Vagina (tissue), 2 donors: ENCODE measurements around the gene TPR.

Source experiments
- POLR2A ChIP-seq, 2 donors: fragments of 450-650 bp; IDR thresholded peaks; one replicate each; pipeline ENCODE4 v1.6.1; 2017; ENCODE audit warnings: antibody characterized with exemption in 2 of 2, mild to moderate bottlenecking in 2 of 2, moderate library complexity in 2 of 2
- TF ChIP-seq, protein P1 (sequence below), 3 experiments: fragments of 450-650 bp in 2 of 3; fragments of 200-600 bp in 1 of 3; sonication (generic) in 1 of 3; IDR thresholded peaks; one replicate each; pipeline ENCODE4 v1.5.1; 2017 to 2019; ENCODE audit warnings: antibody characterized with exemption in 3 of 3, mild to moderate bottlenecking in 2 of 3, moderate library complexity in 2 of 3

DNA sequence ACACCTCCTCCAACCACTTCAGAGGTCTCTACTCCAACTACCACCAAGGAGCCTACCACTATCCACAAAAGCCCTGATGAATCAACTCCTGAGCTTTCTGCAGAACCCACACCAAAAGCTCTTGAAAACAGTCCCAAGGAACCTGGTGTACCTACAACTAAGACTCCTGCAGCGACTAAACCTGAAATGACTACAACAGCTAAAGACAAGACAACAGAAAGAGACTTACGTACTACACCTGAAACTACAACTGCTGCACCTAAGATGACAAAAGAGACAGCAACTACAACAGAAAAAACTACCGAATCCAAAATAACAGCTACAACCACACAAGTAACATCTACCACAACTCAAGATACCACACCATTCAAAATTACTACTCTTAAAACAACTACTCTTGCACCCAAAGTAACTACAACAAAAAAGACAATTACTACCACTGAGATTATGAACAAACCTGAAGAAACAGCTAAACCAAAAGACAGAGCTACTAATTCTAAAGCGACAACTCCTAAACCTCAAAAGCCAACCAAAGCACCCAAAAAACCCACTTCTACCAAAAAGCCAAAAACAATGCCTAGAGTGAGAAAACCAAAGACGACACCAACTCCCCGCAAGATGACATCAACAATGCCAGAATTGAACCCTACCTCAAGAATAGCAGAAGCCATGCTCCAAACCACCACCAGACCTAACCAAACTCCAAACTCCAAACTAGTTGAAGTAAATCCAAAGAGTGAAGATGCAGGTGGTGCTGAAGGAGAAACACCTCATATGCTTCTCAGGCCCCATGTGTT is 66.6 kb downstream of the TPR start:
- TF ChIP-seq, protein P1, sequence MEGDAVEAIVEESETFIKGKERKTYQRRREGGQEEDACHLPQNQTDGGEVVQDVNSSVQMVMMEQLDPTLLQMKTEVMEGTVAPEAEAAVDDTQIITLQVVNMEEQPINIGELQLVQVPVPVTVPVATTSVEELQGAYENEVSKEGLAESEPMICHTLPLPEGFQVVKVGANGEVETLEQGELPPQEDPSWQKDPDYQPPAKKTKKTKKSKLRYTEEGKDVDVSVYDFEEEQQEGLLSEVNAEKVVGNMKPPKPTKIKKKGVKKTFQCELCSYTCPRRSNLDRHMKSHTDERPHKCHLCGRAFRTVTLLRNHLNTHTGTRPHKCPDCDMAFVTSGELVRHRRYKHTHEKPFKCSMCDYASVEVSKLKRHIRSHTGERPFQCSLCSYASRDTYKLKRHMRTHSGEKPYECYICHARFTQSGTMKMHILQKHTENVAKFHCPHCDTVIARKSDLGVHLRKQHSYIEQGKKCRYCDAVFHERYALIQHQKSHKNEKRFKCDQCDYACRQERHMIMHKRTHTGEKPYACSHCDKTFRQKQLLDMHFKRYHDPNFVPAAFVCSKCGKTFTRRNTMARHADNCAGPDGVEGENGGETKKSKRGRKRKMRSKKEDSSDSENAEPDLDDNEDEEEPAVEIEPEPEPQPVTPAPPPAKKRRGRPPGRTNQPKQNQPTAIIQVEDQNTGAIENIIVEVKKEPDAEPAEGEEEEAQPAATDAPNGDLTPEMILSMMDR (IDR thresholded peaks at IDR 0.05): no peak
- TF ChIP-seq POLR2A (IDR thresholded peaks at IDR 0.05): no peak
